GM12891 (cell line): Measurements from ENCODE around the gene PEPD.

Experiments used
- POLR2A ChIP-seq: IDR thresholded peaks from 2 replicates; pipeline ENCODE4 v1.6.1; 2011; ENCODE audit warnings: low read depth, low read length, control low read depth
- POLR2AphosphoS5 ChIP-seq: IDR thresholded peaks from 2 replicates; pipeline ENCODE4 v1.6.1; 2011; ENCODE audit warnings: low read depth, low read length, control low read depth
- POU2F2 ChIP-seq: IDR thresholded peaks from 2 replicates; pipeline ENCODE4 v1.6.1; 2011; ENCODE audit warnings: low read depth, mild to moderate bottlenecking, control low read depth, low read length, moderate library complexity
- SPI1 ChIP-seq: IDR thresholded peaks from 2 replicates; pipeline ENCODE4 v1.6.1; 2011; ENCODE audit warnings: low read depth, low read length, control low read depth
- TAF1 ChIP-seq: IDR thresholded peaks from 2 replicates; pipeline ENCODE4 v1.6.1; 2011; ENCODE audit warnings: low read depth, low read length, control low read depth

DNA sequence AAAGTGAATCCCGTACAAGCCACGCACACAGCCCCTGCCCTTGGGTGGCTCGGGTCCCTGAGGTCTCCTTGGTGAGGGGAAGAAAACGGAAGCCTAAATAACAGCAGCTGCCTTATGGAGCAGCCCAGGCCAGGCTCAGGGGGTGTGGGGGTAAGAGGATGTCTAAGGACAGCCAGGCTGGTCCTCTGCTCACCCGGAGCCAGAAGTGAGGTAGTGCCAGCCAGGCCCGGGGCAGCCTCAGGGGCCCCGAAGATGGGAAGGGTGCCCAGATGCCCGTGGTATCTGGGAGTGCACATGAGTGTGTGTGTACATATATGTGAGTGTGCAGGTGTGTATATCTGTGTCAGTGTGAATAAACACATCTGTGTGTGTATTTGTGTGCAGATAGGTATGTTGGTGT, 38.4 kb upstream of the PEPD start:
- TF ChIP-seq POLR2A: no peak
- no peak for TF ChIP-seq POLR2AphosphoS5
- TF ChIP-seq POU2F2: no peak
- no peak for TF ChIP-seq TAF1
- TF ChIP-seq SPI1: no peak
